ENCODE results near the gene ASGR1.
"Not testable (repeated sequence)": the region's sequence is repeated elsewhere in the genome, so short reads cannot be mapped to it uniquely, and the experiment has no call there.

The ASGR1 gene

GRCh38 chr17:7159571-7159970, 19.6 kb downstream of the ASGR1 start:
- not testable (repeated sequence) for DNase-seq (ENCODE audit: low read depth in 3 of 3)

GRCh38 chr17:7158424-7158823, 20.7 kb downstream of the ASGR1 start:
- DNase-seq (ENCODE audit: low read depth in 3 of 3), result not testable (repeated sequence)

- DNase-seq (ENCODE audit: low read depth in 3 of 3), result no peak
These were observed 22.7 kb downstream of the ASGR1 start for GRCh38 chr17:7156342-7156940.

GRCh38 chr17:7147772-7148171, 31.4 kb downstream of the ASGR1 start:
- no peak for DNase-seq (ENCODE audit: low read depth in 3 of 3)

GRCh38 chr17:7146115-7146514, 33.1 kb downstream of the ASGR1 start:
- no peak for DNase-seq (ENCODE audit: low read depth in 3 of 3)

GRCh38 chr17:7144213-7144612, 35.0 kb downstream of the ASGR1 start:
- DNase-seq (ENCODE audit: low read depth in 3 of 3), result no peak

- no peak for DNase-seq (ENCODE audit: low read depth in 3 of 3)
These were observed 37.3 kb downstream of the ASGR1 start for GRCh38 chr17:7141824-7142223.

GRCh38 chr17:7139400-7139799, 39.8 kb downstream of the ASGR1 start:
- no peak for DNase-seq (ENCODE audit: low read depth in 3 of 3)

- DNase-seq (ENCODE audit: low read depth in 3 of 3), result no peak
These were observed 40.3 kb downstream of the ASGR1 start for GRCh38 chr17:7138800-7139381.

GRCh38 chr17:7137171-7137943, 41.8 kb downstream of the ASGR1 start:
- no peak for DNase-seq (ENCODE audit: low read depth in 3 of 3)

GRCh38 chr17:7136266-7136877, 42.8 kb downstream of the ASGR1 start:
- peak; percentile 50 to 75 (median 58) for DNase-seq (ENCODE audit: low read depth in 3 of 3)

GRCh38 chr17:7133916-7134315, 45.3 kb downstream of the ASGR1 start:
- no peak for DNase-seq (ENCODE audit: low read depth in 3 of 3)

GRCh38 chr17:7133424-7133823, 45.7 kb downstream of the ASGR1 start:
- DNase-seq (ENCODE audit: low read depth in 3 of 3), result peak in 2 of 3 experiments; percentile 21 to 24

- DNase-seq (ENCODE audit: low read depth in 3 of 3), result peak in 1 of 3 experiments; percentile 22
These were observed 46.6 kb downstream of the ASGR1 start for GRCh38 chr17:7132511-7133094.

GRCh38 chr17:7131423-7131791, 47.8 kb downstream of the ASGR1 start:
- no peak for DNase-seq (ENCODE audit: low read depth in 3 of 3)

GRCh38 chr17:7130621-7131422, 48.3 kb downstream of the ASGR1 start:
- DNase-seq (ENCODE audit: low read depth in 3 of 3), result no peak

- DNase-seq (ENCODE audit: low read depth in 3 of 3), result no peak
These were observed 49.9 kb downstream of the ASGR1 start for GRCh38 chr17:7129311-7129710.

GRCh38 chr17:7128160-7128559, 51.0 kb downstream of the ASGR1 start:
- no peak for DNase-seq (ENCODE audit: low read depth in 3 of 3)

- not testable (repeated sequence) for DNase-seq (ENCODE audit: low read depth in 3 of 3)
These were observed 51.7 kb downstream of the ASGR1 start for GRCh38 chr17:7127501-7127900.

- not testable (repeated sequence) for DNase-seq (ENCODE audit: low read depth in 3 of 3)
These were observed 52.8 kb downstream of the ASGR1 start for GRCh38 chr17:7126386-7126785.

GRCh38 chr17:7124923-7125322, 54.2 kb downstream of the ASGR1 start:
- no peak for DNase-seq (ENCODE audit: low read depth in 3 of 3)
